NCI-H146 treated with DMSO at 0.1 percent for 48 hours (cell line): ENCODE data around the gene PKLR.

Source experiments
- DNase-seq: peaks from one replicate; lab custom pipeline; 2025; ENCODE audit not compliant: unreplicated experiment; lab: John Stamatoyannopoulos, UW

PKLR gene

GRCh38 chr1:155286544-155286943, 14.7 kb downstream of the PKLR start:
- DNase-seq: no peak

DNA sequence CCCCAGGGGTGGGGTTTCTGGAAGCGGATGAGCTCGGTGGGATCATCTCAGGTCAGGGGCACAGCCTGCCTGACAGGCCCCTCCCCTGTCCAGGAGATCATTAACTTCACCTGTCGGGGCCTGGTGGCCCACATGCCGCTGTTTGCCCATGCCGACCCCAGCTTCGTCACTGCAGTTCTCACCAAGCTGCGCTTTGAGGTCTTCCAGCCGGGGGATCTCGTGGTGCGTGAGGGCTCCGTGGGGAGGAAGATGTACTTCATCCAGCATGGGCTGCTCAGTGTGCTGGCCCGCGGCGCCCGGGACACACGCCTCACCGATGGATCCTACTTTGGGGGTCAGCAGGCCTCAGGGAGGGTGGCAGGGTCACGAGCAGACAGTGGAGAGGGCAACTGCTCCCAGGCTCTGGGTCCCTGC, 15.6 kb downstream of the PKLR start:
- no peak for DNase-seq

DNA sequence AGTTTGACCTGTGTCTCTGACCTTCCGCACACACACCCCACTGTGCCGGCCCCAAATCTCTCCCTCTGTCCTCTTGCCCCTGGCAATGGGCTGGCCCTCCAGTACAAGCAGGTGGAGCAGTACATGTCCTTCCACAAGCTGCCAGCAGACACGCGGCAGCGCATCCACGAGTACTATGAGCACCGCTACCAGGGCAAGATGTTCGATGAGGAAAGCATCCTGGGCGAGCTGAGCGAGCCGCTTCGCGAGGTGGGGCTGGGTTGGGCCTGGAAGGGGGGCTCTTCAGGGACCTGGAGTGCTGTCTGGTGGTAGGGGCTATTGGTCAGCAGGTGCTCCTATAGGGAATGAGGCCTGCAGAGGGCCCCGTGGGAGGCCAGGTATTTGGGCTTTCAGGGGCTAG, 16.2 kb downstream of the PKLR start:
- no peak for DNase-seq

DNA sequence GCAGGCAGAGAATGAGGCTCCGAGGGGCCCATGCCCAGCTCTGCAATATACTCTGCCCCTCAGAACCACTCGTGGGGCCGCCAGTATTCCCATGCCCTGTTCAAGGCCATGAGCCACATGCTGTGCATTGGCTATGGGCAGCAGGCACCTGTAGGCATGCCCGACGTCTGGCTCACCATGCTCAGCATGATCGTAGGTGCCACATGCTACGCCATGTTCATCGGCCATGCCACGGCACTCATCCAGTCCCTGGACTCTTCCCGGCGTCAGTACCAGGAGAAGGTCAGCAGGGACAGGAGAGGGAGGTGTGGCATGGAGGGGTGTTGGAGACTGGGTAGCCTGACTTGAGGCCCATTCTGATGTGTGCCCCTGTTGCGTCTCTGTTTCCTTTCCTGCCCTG, 16.8 kb downstream of the PKLR start:
- DNase-seq: no peak

DNA sequence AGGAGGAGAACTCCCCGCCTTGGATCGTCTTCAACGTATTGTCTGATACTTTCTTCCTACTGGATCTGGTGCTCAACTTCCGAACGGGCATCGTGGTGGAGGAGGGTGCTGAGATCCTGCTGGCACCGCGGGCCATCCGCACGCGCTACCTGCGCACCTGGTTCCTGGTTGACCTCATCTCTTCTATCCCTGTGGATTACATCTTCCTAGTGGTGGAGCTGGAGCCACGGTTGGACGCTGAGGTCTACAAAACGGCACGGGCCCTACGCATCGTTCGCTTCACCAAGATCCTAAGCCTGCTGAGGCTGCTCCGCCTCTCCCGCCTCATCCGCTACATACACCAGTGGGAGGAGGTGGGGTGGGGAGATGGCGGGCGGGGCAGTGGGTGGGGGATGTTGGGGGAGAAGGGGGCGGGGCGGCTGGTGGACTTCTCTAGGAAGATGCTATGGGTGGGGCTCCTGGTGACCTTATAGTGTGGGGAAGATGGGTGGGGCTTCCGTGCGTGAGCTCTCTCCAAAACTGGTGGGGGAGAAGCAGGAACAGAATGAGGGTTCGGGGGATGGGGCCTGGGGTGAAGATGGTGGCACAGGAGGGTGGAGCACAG, 18.6 kb downstream of the PKLR start:
- DNase-seq: no peak

- DNase-seq: no peak
Measured at GRCh38 chr1:155279268-155279667, 22.0 kb downstream of the PKLR start.

- DNase-seq: no peak
Measured at GRCh38 chr1:155278689-155279160, 22.5 kb downstream of the PKLR start.

DNA sequence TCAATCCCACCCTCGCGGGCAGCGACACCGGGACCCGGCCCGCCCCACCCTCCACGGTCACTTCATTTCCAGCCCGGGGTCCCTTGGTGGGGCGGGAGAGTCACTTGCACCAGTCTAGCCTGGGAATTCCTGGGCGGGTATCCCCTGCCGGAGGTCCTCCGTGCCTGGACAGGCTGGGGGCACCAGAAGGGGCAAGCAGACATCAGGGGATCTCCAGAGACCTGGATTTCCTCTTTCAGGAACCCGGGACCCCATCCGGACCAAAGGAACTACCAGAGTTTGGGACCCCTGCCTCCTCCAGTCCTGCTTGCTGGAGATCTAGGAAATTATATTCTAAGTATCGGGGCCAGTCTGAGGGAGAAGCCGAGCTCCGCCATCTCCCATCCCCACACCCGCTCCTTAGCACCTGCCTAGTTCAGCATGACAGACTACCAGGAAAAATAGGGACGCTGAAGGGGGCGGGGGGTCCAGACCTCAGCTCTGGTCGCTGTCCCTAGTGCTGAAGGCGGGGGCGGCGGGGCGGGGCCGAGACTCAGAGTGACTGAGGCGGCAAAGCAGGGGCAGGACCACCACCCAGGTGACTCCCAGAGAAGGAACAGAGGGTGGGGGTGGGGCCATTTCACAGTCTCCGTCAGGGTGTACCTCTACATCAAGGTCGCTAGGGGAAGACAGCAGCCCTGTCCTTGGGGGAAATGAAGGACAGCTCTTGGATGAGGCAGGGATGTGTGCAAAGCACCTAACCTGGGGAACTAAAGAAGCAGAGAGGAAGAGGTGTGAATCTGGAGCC, 23.1 kb downstream of the PKLR start:
- peak; percentile 71 for DNase-seq

DNA sequence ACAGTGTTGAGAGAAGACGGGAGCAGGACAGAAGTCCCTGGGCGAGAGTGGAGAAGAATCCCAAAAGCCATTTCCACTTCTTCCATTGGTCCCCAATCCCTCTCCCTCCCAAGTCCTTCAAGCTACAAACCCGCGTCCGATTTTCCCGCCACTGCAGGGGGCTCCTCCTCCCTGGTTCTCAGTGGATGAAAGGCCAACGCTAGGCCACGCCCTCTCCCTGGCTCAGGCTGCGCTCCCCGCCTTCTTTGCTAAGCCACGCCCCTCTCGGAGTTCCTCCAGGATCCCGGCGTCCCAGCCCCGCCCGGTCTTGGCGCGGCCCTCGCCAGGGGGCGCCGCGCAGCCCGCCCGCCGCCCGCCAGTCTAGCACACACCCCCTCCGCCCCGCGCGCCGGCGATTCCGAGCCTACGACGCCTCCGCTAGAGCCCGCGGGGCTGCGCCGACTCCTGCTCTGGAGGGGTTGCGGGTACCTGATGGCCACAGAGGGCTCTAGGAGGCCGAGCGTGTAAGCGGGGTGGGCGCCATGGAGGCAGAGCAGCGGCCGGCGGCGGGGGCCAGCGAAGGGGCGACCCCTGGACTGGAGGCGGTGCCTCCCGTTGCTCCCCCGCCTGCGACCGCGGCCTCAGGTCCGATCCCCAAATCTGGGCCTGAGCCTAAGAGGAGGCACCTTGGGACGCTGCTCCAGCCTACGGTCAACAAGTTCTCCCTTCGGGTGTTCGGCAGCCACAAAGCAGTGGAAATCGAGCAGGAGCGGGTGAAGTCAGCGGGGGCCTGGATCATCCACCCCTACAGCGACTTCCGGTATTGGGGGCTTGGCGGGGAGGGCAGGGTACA, 24.0 kb downstream of the PKLR start, which contains the start of gene HCN3:
TSS of gene HCN3 (plus strand) at position 394 of the 832 bp plus-strand sequence. CDS start at position 522, 128 bp downstream.
- peak; percentile 94 for DNase-seq

DNA sequence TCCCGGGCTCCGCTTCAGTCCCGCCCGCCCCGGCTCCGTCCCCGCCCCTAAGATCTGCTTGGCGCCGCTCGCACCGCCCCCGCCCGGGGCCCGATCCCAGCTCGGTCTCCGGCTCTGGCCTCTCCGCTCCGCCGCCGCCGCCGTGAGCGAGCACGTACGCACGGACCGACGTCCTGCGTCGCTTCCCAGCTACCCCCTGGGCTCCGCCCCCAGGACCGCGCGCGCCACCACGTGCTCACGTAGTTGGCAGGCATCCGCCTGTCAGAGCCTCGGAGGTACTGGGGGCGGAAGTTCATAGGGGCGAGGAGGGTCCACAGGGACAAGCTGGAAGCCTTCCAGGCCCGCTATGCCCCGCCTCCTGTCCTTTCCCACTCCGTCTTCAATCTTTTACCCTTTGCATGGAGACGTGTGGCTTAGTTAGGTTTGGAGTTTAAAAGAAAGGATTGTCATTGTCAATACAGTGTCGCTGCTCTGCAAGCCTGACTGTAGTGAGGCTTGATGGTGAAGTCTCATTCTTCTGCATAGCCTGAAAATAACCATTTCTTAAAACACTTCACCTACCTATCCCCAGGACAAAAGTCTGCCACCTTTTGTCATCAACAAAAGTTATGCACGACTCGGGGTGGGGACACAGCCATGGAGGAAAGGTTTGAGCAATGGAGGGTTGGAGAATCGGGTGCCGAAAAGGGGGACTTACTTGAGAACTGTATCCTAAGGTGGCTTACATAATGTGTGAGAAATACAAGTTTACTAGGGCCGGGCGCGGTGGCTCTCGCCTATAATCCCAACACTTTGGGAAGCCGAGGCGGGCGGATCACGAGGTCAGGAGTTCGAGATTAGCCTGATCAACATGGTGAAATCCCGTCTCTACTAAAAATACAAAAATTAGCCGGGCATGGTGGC, 27.6 kb downstream of the PKLR start, which contains the start of gene CLK2:
TSS of gene CLK2 (minus strand) at position 162 of the 903 bp plus-strand sequence. CDS start 2,527 bp downstream, outside the sequence.
- peak; percentile 95 for DNase-seq

DNA sequence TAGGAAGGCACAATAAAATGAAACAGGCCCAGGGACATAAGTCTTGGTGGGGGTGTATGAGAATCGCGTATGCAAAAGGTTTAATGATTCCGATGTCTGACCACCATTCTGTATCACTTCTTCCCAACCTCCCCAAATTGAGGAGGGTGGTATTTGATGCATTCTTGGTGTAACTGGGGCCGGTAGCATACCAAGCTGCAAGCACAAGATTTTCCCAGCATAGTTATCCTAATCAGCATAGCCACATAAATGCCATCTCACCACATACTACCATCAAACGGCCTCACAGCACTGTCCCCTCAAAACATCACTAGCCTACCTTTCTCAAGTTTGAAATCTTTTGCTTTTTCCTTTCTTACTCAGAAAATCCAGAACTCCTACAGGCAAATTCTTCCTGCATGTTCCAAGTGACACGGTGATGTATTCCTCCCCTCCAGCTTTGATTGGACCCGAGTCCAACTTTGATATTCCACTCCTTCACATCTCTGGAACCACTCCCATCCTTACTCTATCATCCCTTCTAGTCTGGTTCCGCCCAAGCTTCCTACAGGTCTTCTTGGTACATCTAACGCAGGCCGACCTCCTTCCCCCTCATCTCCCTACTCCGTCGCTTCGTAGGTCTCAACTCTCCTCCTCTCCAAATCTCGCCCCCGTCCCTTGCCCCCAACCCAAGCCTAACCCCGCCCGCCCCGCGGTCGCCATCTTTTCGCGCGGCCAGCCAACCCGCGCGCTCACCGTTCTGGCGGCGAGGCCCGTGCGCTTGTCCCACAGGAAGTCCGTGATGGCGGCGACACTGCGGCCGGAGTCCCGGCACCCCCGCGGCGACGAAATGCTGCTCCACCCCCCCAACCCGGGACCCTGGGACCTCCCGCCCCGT, 28.5 kb downstream of the PKLR start:
- DNase-seq: peak; percentile 63

GRCh38 chr1:155269381-155269780, 31.9 kb downstream of the PKLR start:
- DNase-seq: no peak

DNA sequence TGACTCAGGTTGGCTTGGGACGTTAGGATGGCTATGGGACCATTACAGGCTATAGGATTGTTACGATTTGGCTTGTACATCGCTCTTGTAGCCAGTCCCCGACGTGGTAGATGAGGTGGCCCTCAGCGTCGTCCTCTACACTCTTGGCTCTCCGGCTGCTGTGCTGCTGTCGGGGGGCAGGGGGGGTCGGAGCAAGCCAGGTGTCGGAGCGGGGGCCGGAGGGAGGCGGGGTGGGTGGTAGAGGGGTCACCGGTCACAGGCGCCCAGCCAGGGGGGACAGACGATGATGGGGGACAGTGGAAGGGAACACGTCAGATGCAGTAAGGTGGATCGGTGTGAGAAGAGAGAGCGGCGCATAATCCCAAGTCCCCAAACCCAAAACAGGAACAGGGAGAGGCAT, 32.6 kb downstream of the PKLR start:
- no peak for DNase-seq

DNA sequence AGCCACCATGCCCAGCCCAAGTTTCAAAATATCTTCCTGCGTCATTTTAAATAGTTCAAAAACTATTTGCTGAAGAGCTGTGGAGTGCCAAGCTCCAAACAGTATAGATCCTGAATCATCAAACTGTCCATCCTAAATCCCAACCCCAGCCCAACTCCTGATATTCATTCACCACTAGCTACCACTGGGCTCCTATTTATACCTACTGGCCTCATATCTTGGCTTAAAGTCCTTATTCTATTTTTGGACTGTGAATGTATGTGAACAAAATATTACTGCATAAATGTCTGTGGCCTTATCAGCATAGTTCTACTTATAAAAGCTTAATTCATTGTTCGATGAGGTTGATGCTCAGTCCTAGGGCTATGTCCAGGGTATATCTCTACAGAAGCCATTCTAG, 33.9 kb downstream of the PKLR start:
- no peak for DNase-seq

GRCh38 chr1:155266553-155266952, 34.7 kb downstream of the PKLR start:
- no peak for DNase-seq

GRCh38 chr1:155263067-155263466, 38.2 kb downstream of the PKLR start:
- no peak for DNase-seq

DNA sequence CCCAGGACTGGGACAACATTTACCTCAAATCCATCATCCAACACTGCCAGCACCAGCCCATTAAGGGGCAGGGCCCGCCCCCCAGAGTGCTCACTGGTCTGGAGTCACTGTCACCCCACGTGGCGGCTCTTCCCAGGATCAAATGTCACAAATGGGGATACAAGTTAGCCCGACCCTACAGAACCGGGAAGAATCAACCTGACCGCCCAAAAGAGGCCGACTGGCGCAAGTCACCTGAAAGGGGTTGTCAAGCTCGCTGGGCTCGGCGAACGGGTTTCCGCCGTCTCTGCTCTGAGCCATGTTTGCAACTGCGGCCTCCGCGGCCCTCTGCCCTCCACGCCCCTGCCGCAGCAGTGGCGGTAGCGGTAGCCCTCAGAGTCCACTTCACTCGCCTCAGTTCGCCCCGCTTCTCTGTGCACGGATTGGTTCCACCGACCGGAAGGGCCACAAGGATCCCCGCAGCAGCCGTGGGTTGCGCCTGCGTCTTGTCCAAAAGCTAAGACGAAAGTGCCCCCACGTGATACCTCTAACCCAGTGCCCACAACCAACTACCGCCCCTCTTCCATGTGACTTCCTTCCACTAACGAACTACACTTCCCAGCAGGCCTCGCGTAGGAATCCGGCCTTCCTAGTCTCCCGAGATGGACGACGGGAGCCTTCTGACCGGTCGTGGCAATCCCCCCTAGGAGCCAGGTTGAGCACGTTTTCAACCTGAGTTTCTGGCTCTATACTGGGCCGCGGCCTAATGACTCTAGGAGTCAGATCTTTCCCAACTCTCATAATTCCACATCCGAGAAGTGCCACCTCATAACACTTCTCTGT, 39.2 kb downstream of the PKLR start, which contains the start of gene SCAMP3:
TSS of gene SCAMP3 (minus strand) at position 509 of the 822 bp plus-strand sequence. CDS start at position 300, 209 bp downstream.
- DNase-seq: peak; percentile 95

DNA sequence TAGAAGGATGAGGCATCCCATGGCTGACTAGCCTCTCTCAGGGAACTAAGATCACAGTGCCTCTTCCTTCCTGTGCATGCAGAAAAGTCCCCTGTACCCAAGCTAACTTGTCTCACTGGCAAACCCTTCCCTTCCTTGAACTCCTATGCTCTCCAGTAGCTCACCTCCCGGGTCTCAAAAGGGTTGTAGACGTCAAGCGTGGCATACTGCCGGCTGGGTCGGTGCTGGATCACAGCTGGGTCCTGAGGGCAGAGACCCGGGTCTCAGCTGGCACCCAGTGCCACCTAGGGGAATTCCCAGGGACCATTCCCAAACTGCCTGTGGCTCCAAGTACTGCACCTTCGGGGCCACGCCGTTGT, 39.8 kb downstream of the PKLR start:
- DNase-seq: no peak

- DNase-seq: no peak
Measured at GRCh38 chr1:155260276-155260675, 41.0 kb downstream of the PKLR start.
